K562 (cell line): ENCODE measurements around the gene FAM187B.

ENCODE experiments used
- CTCF ChIP-seq, 3 experiments: IDR thresholded peaks in 2 of 3; conservative IDR thresholded peaks in 1 of 3; 2 replicates each; pipeline ENCODE4 v1.5.1; 2011 to 2012; ENCODE audit warnings: low read length in 3 of 3, mild to moderate bottlenecking in 3 of 3, control low read depth in 2 of 3, improper control_type of control experiment in 1 of 3, inconsistent platforms in 1 of 3, low read depth in 1 of 3, mixed read lengths in 1 of 3, moderate library complexity in 1 of 3; ENCODE audit not compliant: insufficient read depth in 2 of 3
- ETV6 ChIP-seq, 3 experiments: fragments of 150-350 bp in 1 of 3; sonication (generic) in 1 of 3; formaldehyde crosslinking in 1 of 3; IDR thresholded peaks; 2 replicates each; pipeline versions ENCODE4 v1.6.1 to v1.8.0; 2014 to 2022; ENCODE audit warnings: borderline replicate concordance in 2 of 3, low read depth in 2 of 3, antibody characterized with exemption in 1 of 3, low read length in 1 of 3, mild to moderate bottlenecking in 1 of 3, missing genetic modification reagents in 1 of 3
- GATAD2A ChIP-seq: fragments of 450-650 bp; IDR thresholded peaks from 2 replicates; pipeline ENCODE4 v1.6.1; 2017
- IFI16 ChIP-seq: fragments of 250-450 bp; sonication (Bioruptor Pico); IDR thresholded peaks from 2 replicates; pipeline ENCODE4 v2.1.2; 2022; ENCODE audit warnings: mild to moderate bottlenecking, inconsistent platforms
- JUND ChIP-seq, 2 experiments: IDR thresholded peaks; 2 replicates in 1 of 2; 3 replicates in 1 of 2; pipeline ENCODE4 v1.6.1; 2011; ENCODE audit warnings: borderline replicate concordance in 2 of 2, low read depth in 2 of 2, low read length in 2 of 2, improper control_type of control experiment in 1 of 2, missing biosample characterization in 1 of 2, missing genetic modification characterization in 1 of 2, missing genetic modification reagents in 1 of 2
- MTA1 ChIP-seq: fragments of 450-650 bp; IDR thresholded peaks from 2 replicates; pipeline ENCODE4 v1.6.1; 2017; ENCODE audit warnings: borderline replicate concordance
- MYC ChIP-seq, 2 experiments: fragments of 250-450 bp in 1 of 2; sonication (Bioruptor Pico) in 1 of 2; IDR thresholded peaks; 2 replicates each; pipeline versions ENCODE4 v1.5.1 to v1.6.1; 2012 to 2021; ENCODE audit warnings: low read depth in 2 of 2, borderline replicate concordance in 1 of 2, improper control_type of control experiment in 1 of 2, low read length in 1 of 2, mild to moderate bottlenecking in 1 of 2, moderate library complexity in 1 of 2
- PATZ1 ChIP-seq: fragments of 250-450 bp; sonication (Bioruptor Pico); IDR thresholded peaks from 2 replicates; pipeline ENCODE4 v1.5.0; 2020; ENCODE audit warnings: mild to moderate bottlenecking, borderline replicate concordance
- SIN3A ChIP-seq, 2 experiments: fragments of 150-350 bp in 1 of 2; IDR thresholded peaks; 2 replicates each; pipeline ENCODE4 v1.6.1; 2011 to 2016; ENCODE audit warnings: borderline replicate concordance in 2 of 2, low read depth in 2 of 2, low read length in 2 of 2, mild to moderate bottlenecking in 2 of 2, moderate library complexity in 2 of 2; ENCODE audit not compliant: control insufficient read depth in 1 of 2
- SP2 ChIP-seq: IDR thresholded peaks from 2 replicates; pipeline ENCODE4 v1.6.1; 2011; ENCODE audit warnings: mild to moderate bottlenecking, low read depth, low read length, moderate library complexity; ENCODE audit not compliant: poor library complexity, severe bottlenecking; ENCODE audit errors: extremely low read depth
- STAG1 ChIP-seq: sonication (generic); formaldehyde crosslinking; IDR thresholded peaks from 2 replicates; pipeline ENCODE4 v1.5.0; 2020; ENCODE audit warnings: missing genetic modification reagents, borderline replicate concordance
- ZNF253 ChIP-seq: fragments of 250-450 bp; sonication (Bioruptor Pico); conservative IDR thresholded peaks from 2 replicates; pipeline ENCODE4 v1.6.1; 2021; ENCODE audit warnings: mild to moderate bottlenecking
- ZNF384 ChIP-seq: IDR thresholded peaks from 2 replicates; pipeline ENCODE4 v1.6.1; 2012; ENCODE audit warnings: low read depth, low read length, improper control_type of control experiment
- ZNF780A ChIP-seq: fragments of 250-450 bp; sonication (Bioruptor Pico); IDR thresholded peaks from 2 replicates; pipeline ENCODE4 v1.5.0; 2021; ENCODE audit warnings: mild to moderate bottlenecking

DNA sequence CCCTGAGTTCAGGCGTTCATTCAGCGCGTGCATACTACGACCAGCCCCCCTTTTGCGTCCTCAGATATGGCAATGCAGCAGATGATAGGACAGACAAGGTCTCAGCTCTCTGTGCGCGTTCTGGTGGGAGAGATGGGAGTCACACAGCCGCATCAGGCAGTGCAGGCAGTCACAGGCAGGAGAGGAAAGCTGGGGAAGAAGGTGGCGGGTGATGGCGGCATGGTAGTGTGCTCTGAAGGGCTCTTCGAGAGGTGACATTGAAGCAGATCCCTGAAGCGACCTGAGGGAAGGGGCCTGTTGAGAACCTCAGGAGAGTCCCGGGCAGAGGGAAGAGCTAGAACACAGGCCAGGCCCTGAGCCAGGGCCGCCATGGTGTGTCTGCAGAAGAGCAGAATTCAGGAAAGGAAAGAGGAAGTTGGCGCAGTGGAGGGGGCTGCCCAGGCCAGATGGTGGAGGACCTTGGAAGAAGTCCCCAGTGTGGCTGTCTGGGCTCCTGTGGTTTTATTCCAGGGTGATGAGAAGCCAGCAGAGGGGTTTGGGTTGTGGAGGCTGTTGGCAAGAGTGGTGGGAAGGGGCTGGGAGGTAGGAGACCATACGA lies 43.7 kb upstream of the FAM187B start:
- TF ChIP-seq SIN3A (IDR thresholded peaks at IDR 0.05; ENCODE audit: borderline replicate concordance in 2 of 2, control insufficient read depth in 1 of 2, low read depth in 2 of 2, low read length in 2 of 2) (no peak), MTA1 (no peak), MYC (IDR thresholded peaks at IDR 0.05; ENCODE audit: low read depth, low read length) (no peak), MYC (CRISPR knock-in tag; IDR thresholded peaks at IDR 0.05; ENCODE audit: borderline replicate concordance, low read depth) (no peak), ZNF253 (CRISPR knock-in tag) (no peak), SP2 (no peak), IFI16 (no peak), PATZ1 (CRISPR knock-in tag) (no peak), JUND (IDR thresholded peaks at IDR 0.05; ENCODE audit: borderline replicate concordance, low read depth, low read length) (no peak), JUND (tag; IDR thresholded peaks at IDR 0.05; ENCODE audit: borderline replicate concordance, low read depth, low read length) (no peak), ZNF384 (no peak), ZNF780A (CRISPR knock-in tag) (no peak), CTCF (IDR thresholded peaks at IDR 0.05 in 2 of 3, conservative IDR thresholded peaks at IDR 0.05 in 1 of 3; ENCODE audit: insufficient read depth in 2 of 3, low read depth in 1 of 3, low read length in 3 of 3) (no peak), STAG1 (CRISPR knock-in tag) (no peak), ETV6 (IDR thresholded peaks at IDR 0.05; ENCODE audit: borderline replicate concordance in 1 of 2, low read depth in 2 of 2, low read length in 1 of 2) (no peak), ETV6 (CRISPR knock-in tag; IDR thresholded peaks at IDR 0.05; ENCODE audit: borderline replicate concordance) (no peak), GATAD2A (no peak)
